WTC11 (cell line): ENCODE results near the gene DAPK1. TPM values are rescaled to one million over a fixed set of nuclear protein-coding genes. Genes with fewer than 3 reads are reported as not detected.

Experiments
- ATAC-seq: fragments of 200-7000 bp; cut with Tn5 transposase; 2 replicates; pipeline ENCODE4 v1.10.0; 2021; ENCODE audit warnings: mild to moderate bottlenecking, moderate library complexity
- CTCF ChIA-PET: fragments of 300-600 bp; sonication (Branson Sonifier 250); formaldehyde crosslinking; loops from one replicate; lab custom pipeline; 2021; ENCODE audit warnings: antibody characterized with exemption; lab: Charles Lee
- POLR2A ChIA-PET: fragments of 350-600 bp; sonication (Branson Sonifier 250); formaldehyde crosslinking; loops from one replicate; lab custom pipeline; 2021; ENCODE audit warnings: antibody characterized with exemption; lab: Charles Lee
- DNase-seq: peaks from one replicate; pipeline ENCODE4 v3.0.0; 2021; ENCODE audit warnings: low spot score
- H3K27ac Mint-ChIP-seq: 2 replicates; pipeline ENCODE4 v1.8.0; 2021; ENCODE audit warnings: mixed read lengths
- H3K27me3 Mint-ChIP-seq: 2 replicates; pipeline ENCODE4 v1.8.0; 2021; ENCODE audit warnings: low read depth, mild to moderate bottlenecking, moderate library complexity, mixed read lengths
- H3K36me3 Mint-ChIP-seq: 2 replicates; pipeline ENCODE4 v1.8.0; 2021; ENCODE audit warnings: mixed read lengths
- H3K4me1 Mint-ChIP-seq: 2 replicates; pipeline ENCODE4 v1.8.0; 2022; ENCODE audit warnings: mixed read lengths
- H3K4me3 Mint-ChIP-seq: 2 replicates; pipeline ENCODE4 v1.8.0; 2021; ENCODE audit warnings: mild to moderate bottlenecking, moderate library complexity, mixed read lengths
- H3K9me3 Mint-ChIP-seq: 2 replicates; pipeline ENCODE4 v1.8.0; 2021; ENCODE audit warnings: mixed read lengths
- CREB1 ChIP-seq: sonication (generic); formaldehyde crosslinking; IDR thresholded peaks from 2 replicates; pipeline ENCODE4 v1.8.0; 2023; ENCODE audit warnings: mild to moderate bottlenecking, missing genetic modification reagents
- ELF4 ChIP-seq: sonication (generic); formaldehyde crosslinking; IDR thresholded peaks from 2 replicates; pipeline ENCODE4 v1.8.1; 2022; ENCODE audit warnings: low read depth, mild to moderate bottlenecking, moderate library complexity, missing genetic modification reagents
- ETV6 ChIP-seq: sonication (generic); formaldehyde crosslinking; IDR thresholded peaks from 2 replicates; pipeline ENCODE4 v1.8.1; 2022; ENCODE audit warnings: mild to moderate bottlenecking, missing genetic modification reagents
- FOXJ3 ChIP-seq: sonication (generic); formaldehyde crosslinking; IDR thresholded peaks from 2 replicates; pipeline ENCODE4 v1.9.0; 2021; ENCODE audit warnings: missing genetic modification reagents, mild to moderate bottlenecking, borderline replicate concordance
- FOXK1 ChIP-seq: sonication (generic); formaldehyde crosslinking; IDR thresholded peaks from 2 replicates; pipeline ENCODE4 v1.8.0; 2022; ENCODE audit warnings: mild to moderate bottlenecking, moderate library complexity, missing genetic modification reagents
- NFATC4 ChIP-seq: fragments of 250-450 bp; sonication (Bioruptor Pico); IDR thresholded peaks from 2 replicates; pipeline ENCODE4 v1.9.0; 2021; ENCODE audit warnings: mild to moderate bottlenecking
- NR2C2 ChIP-seq: sonication (generic); formaldehyde crosslinking; IDR thresholded peaks from 2 replicates; pipeline ENCODE4 v1.8.0; 2022; ENCODE audit warnings: mild to moderate bottlenecking, missing genetic modification reagents
- NR3C1 ChIP-seq: sonication (generic); formaldehyde crosslinking; conservative IDR thresholded peaks from 2 replicates; pipeline ENCODE4 v1.8.1; 2023; ENCODE audit warnings: low read depth, mild to moderate bottlenecking, missing genetic modification reagents
- SOX15 ChIP-seq: fragments of 250-450 bp; sonication (Bioruptor Pico); IDR thresholded peaks from 2 replicates; pipeline ENCODE4 v1.9.0; 2021; ENCODE audit warnings: mild to moderate bottlenecking
- TP53 ChIP-seq: sonication (generic); formaldehyde crosslinking; IDR thresholded peaks from 2 replicates; pipeline ENCODE4 v1.8.1; 2023; ENCODE audit warnings: mild to moderate bottlenecking, missing genetic modification reagents
- USF2 ChIP-seq: sonication (generic); formaldehyde crosslinking; IDR thresholded peaks from 2 replicates; pipeline ENCODE4 v1.8.1; 2023; ENCODE audit warnings: mild to moderate bottlenecking, missing genetic modification reagents, moderate library complexity
- ZNF232 ChIP-seq: sonication (generic); formaldehyde crosslinking; IDR thresholded peaks from 2 replicates; pipeline ENCODE4 v1.8.0; 2022; ENCODE audit warnings: mild to moderate bottlenecking, missing genetic modification reagents
- ZNF416 ChIP-seq: fragments of 250-450 bp; sonication (Bioruptor Pico); IDR thresholded peaks from 2 replicates; pipeline ENCODE4 v1.9.0; 2021; ENCODE audit warnings: mild to moderate bottlenecking, inconsistent platforms
- ZNF423 ChIP-seq: fragments of 250-450 bp; sonication (Bioruptor Pico); IDR thresholded peaks from 2 replicates; pipeline ENCODE4 v2.1.2; 2022; ENCODE audit warnings: mild to moderate bottlenecking, moderate library complexity
- total RNA-seq: library from RNA; stranded (reverse); gene quantifications from 3 replicates; pipeline ENCODE4 v1.2.3, GENCODE V29; 2021
- TF ChIP-seq, protein P1 (sequence below): sonication (generic); formaldehyde crosslinking; IDR thresholded peaks from 2 replicates; pipeline ENCODE4 v1.8.0; 2023; ENCODE audit warnings: missing genetic modification reagents, mild to moderate bottlenecking, borderline replicate concordance
- TF ChIP-seq, protein P2 (sequence below): fragments of 250-450 bp; sonication (Bioruptor Pico); IDR thresholded peaks from 2 replicates; pipeline ENCODE4 v2.1.2; 2022; ENCODE audit warnings: mild to moderate bottlenecking, moderate library complexity
- TF ChIP-seq, protein P3 (sequence below): sonication (generic); formaldehyde crosslinking; IDR thresholded peaks from 2 replicates; pipeline ENCODE4 v1.8.1; 2023; ENCODE audit warnings: mild to moderate bottlenecking, missing genetic modification reagents
- TF ChIP-seq, protein P4 (sequence below): sonication (generic); formaldehyde crosslinking; IDR thresholded peaks from 2 replicates; pipeline ENCODE4 v1.8.1; 2023; ENCODE audit warnings: mild to moderate bottlenecking, missing genetic modification reagents, moderate library complexity
- TF ChIP-seq, protein P5 (sequence below): sonication (generic); formaldehyde crosslinking; IDR thresholded peaks from 2 replicates; pipeline ENCODE4 v1.8.0; 2022; ENCODE audit warnings: mild to moderate bottlenecking, missing genetic modification reagents
- TF ChIP-seq, protein P6 (sequence below): fragments of 250-450 bp; sonication (Bioruptor Pico); IDR thresholded peaks from 2 replicates; pipeline ENCODE4 v1.9.0; 2021; ENCODE audit warnings: mild to moderate bottlenecking

DAPK1 gene
- total RNA-seq, 1 experiment from 2014 or later: 129 TPM

GRCh38 chr9:87734106-87734505 lies 236.4 kb downstream of the DAPK1 start:
- Mint-ChIP-seq H3K36me3 (peaks cover 7% of the 10 kb centered on the region), H3K9me3 (peaks cover 11% of the 10 kb centered on the region), H3K27me3 (no peaks in the 10 kb centered on the region), H3K27ac (no peak overlapping the region), H3K4me1 (0 out of 2 replicates have a peak, but pooled peaks cover 4% of the 10 kb centered on the region), H3K4me3 (no peak overlapping the region)
- CTCF ChIA-PET: interaction anchor here (1.5 to 1.9 kb wide), 2 partner anchors 8 to 79 kb away, joined by 4 to 5 read pairs; partner anchors contain the start of gene CTSL
- POLR2A ChIA-PET: no interaction called here
- DNase-seq: no peak
- no peak for TF ChIP-seq ZNF416
- no peak for TF ChIP-seq ZNF232 (CRISPR knock-in tag)
- TF ChIP-seq, protein P1, sequence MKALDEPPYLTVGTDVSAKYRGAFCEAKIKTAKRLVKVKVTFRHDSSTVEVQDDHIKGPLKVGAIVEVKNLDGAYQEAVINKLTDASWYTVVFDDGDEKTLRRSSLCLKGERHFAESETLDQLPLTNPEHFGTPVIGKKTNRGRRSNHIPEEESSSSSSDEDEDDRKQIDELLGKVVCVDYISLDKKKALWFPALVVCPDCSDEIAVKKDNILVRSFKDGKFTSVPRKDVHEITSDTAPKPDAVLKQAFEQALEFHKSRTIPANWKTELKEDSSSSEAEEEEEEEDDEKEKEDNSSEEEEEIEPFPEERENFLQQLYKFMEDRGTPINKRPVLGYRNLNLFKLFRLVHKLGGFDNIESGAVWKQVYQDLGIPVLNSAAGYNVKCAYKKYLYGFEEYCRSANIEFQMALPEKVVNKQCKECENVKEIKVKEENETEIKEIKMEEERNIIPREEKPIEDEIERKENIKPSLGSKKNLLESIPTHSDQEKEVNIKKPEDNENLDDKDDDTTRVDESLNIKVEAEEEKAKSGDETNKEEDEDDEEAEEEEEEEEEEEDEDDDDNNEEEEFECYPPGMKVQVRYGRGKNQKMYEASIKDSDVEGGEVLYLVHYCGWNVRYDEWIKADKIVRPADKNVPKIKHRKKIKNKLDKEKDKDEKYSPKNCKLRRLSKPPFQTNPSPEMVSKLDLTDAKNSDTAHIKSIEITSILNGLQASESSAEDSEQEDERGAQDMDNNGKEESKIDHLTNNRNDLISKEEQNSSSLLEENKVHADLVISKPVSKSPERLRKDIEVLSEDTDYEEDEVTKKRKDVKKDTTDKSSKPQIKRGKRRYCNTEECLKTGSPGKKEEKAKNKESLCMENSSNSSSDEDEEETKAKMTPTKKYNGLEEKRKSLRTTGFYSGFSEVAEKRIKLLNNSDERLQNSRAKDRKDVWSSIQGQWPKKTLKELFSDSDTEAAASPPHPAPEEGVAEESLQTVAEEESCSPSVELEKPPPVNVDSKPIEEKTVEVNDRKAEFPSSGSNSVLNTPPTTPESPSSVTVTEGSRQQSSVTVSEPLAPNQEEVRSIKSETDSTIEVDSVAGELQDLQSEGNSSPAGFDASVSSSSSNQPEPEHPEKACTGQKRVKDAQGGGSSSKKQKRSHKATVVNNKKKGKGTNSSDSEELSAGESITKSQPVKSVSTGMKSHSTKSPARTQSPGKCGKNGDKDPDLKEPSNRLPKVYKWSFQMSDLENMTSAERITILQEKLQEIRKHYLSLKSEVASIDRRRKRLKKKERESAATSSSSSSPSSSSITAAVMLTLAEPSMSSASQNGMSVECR (CRISPR knock-in tag): no peak
- TF ChIP-seq, protein P2, sequence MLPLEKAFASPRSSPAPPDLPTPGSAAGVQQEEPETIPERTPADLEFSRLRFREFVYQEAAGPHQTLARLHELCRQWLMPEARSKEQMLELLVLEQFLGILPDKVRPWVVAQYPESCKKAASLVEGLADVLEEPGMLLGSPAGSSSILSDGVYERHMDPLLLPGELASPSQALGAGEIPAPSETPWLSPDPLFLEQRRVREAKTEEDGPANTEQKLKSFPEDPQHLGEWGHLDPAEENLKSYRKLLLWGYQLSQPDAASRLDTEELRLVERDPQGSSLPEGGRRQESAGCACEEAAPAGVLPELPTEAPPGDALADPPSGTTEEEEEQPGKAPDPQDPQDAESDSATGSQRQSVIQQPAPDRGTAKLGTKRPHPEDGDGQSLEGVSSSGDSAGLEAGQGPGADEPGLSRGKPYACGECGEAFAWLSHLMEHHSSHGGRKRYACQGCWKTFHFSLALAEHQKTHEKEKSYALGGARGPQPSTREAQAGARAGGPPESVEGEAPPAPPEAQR (CRISPR knock-in tag): no peak
- TF ChIP-seq SOX15 (CRISPR knock-in tag): no peak
- ATAC-seq: no peak

DNA sequence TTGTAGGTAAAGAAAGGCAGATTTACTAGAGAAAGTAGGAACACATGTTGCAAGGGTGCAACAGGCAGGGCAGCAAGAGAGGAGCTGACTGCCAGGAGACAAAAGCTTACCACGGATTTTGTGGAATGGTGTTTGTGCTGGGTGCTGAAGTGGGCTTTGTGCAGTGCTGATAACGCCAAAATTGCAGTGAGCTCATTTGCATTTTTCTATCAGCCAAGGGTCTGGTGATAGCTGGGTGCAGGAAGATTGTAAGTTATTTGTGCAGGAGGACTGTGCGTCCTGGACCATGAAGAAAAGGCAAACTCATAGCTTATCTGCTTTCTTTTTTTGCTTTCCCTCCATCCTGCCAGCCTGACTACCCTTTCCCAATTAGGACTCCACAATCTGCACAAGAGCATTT lies 241.9 kb downstream of the DAPK1 start:
- Mint-ChIP-seq H3K4me3 (no peak overlapping the region), H3K4me1 (no peaks in the 10 kb centered on the region), H3K9me3 (peaks cover 42% of the 10 kb centered on the region), H3K36me3 (peaks cover 20% of the 10 kb centered on the region), H3K27ac (no peak overlapping the region), H3K27me3 (no peaks in the 10 kb centered on the region; the same call in none of the 2 replicates)
- no peak for ATAC-seq
- ChIA-PET CTCF (no interaction called here), POLR2A (no interaction called here)
- no peak for DNase-seq
- TF ChIP-seq NFATC4 (CRISPR knock-in tag): no peak
- TF ChIP-seq TP53 (CRISPR knock-in tag): no peak
- TF ChIP-seq, protein P3, sequence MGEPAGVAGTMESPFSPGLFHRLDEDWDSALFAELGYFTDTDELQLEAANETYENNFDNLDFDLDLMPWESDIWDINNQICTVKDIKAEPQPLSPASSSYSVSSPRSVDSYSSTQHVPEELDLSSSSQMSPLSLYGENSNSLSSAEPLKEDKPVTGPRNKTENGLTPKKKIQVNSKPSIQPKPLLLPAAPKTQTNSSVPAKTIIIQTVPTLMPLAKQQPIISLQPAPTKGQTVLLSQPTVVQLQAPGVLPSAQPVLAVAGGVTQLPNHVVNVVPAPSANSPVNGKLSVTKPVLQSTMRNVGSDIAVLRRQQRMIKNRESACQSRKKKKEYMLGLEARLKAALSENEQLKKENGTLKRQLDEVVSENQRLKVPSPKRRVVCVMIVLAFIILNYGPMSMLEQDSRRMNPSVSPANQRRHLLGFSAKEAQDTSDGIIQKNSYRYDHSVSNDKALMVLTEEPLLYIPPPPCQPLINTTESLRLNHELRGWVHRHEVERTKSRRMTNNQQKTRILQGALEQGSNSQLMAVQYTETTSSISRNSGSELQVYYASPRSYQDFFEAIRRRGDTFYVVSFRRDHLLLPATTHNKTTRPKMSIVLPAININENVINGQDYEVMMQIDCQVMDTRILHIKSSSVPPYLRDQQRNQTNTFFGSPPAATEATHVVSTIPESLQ (CRISPR knock-in tag): no peak
- TF ChIP-seq NR3C1 (CRISPR knock-in tag): no peak
- TF ChIP-seq ZNF423 (CRISPR knock-in tag): no peak
- TF ChIP-seq, protein P4, sequence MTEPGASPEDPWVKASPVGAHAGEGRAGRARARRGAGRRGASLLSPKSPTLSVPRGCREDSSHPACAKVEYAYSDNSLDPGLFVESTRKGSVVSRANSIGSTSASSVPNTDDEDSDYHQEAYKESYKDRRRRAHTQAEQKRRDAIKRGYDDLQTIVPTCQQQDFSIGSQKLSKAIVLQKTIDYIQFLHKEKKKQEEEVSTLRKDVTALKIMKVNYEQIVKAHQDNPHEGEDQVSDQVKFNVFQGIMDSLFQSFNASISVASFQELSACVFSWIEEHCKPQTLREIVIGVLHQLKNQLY (CRISPR knock-in tag): no peak
- no peak for TF ChIP-seq ZNF232 (CRISPR knock-in tag)
- no peak for TF ChIP-seq FOXK1 (CRISPR knock-in tag)
- no peak for TF ChIP-seq ETV6
- no peak for TF ChIP-seq FOXJ3
- TF ChIP-seq, protein P5, sequence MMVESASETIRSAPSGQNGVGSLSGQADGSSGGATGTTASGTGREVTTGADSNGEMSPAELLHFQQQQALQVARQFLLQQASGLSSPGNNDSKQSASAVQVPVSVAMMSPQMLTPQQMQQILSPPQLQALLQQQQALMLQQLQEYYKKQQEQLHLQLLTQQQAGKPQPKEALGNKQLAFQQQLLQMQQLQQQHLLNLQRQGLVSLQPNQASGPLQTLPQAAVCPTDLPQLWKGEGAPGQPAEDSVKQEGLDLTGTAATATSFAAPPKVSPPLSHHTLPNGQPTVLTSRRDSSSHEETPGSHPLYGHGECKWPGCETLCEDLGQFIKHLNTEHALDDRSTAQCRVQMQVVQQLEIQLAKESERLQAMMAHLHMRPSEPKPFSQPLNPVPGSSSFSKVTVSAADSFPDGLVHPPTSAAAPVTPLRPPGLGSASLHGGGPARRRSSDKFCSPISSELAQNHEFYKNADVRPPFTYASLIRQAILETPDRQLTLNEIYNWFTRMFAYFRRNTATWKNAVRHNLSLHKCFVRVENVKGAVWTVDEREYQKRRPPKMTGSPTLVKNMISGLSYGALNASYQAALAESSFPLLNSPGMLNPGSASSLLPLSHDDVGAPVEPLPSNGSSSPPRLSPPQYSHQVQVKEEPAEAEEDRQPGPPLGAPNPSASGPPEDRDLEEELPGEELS (CRISPR knock-in tag): no peak
- TF ChIP-seq ELF4 (CRISPR knock-in tag): no peak
- TF ChIP-seq, protein P6, sequence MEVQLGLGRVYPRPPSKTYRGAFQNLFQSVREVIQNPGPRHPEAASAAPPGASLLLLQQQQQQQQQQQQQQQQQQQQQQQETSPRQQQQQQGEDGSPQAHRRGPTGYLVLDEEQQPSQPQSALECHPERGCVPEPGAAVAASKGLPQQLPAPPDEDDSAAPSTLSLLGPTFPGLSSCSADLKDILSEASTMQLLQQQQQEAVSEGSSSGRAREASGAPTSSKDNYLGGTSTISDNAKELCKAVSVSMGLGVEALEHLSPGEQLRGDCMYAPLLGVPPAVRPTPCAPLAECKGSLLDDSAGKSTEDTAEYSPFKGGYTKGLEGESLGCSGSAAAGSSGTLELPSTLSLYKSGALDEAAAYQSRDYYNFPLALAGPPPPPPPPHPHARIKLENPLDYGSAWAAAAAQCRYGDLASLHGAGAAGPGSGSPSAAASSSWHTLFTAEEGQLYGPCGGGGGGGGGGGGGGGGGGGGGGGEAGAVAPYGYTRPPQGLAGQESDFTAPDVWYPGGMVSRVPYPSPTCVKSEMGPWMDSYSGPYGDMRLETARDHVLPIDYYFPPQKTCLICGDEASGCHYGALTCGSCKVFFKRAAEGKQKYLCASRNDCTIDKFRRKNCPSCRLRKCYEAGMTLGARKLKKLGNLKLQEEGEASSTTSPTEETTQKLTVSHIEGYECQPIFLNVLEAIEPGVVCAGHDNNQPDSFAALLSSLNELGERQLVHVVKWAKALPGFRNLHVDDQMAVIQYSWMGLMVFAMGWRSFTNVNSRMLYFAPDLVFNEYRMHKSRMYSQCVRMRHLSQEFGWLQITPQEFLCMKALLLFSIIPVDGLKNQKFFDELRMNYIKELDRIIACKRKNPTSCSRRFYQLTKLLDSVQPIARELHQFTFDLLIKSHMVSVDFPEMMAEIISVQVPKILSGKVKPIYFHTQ (CRISPR knock-in tag): no peak
- no peak for TF ChIP-seq NR2C2 (CRISPR knock-in tag)
- no peak for TF ChIP-seq USF2
- no peak for TF ChIP-seq CREB1 (CRISPR knock-in tag)
